Breast epithelium (tissue), 3 donors: ENCODE results near the gene CPEB4.

Experiments
- POLR2A ChIP-seq: fragments of 450-650 bp; IDR thresholded peaks from one replicate; pipeline ENCODE4 v1.6.1; 2016; ENCODE audit warnings: antibody characterized with exemption, mild to moderate bottlenecking, moderate library complexity
- TF ChIP-seq, protein P1 (sequence below), 3 donors: fragments of 450-650 bp; IDR thresholded peaks; one replicate each; pipeline ENCODE4 v1.5.1; 2016 to 2017; ENCODE audit warnings: antibody characterized with exemption in 3 of 3, mild to moderate bottlenecking in 3 of 3, moderate library complexity in 3 of 3

DNA sequence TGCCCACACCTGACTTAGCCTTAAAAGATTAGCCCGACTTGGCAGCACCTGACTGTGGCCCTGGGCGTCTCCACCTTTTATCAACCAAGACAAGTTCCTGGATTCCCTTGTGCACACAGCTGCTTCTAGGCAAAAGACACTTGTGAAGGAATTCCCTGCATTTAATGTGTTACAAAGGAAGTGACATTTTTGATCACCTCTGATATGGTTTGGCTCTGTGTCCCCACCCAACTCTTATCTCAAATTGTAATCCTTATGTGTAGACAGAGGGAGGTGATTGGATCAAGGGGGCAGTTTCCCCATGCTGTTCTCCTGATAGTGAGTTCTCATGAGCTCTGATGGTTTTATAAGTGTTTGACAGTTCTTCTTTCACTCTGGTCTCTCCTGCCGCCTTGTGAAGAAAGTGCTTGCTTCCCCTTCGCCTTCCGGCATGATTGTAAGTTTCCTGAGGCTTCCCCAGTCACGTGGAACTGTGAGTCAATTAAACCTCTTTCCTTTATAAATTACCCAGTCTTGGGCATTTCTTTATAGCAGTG is 2.6 kb upstream of the CPEB4 start:
- TF ChIP-seq, protein P1, sequence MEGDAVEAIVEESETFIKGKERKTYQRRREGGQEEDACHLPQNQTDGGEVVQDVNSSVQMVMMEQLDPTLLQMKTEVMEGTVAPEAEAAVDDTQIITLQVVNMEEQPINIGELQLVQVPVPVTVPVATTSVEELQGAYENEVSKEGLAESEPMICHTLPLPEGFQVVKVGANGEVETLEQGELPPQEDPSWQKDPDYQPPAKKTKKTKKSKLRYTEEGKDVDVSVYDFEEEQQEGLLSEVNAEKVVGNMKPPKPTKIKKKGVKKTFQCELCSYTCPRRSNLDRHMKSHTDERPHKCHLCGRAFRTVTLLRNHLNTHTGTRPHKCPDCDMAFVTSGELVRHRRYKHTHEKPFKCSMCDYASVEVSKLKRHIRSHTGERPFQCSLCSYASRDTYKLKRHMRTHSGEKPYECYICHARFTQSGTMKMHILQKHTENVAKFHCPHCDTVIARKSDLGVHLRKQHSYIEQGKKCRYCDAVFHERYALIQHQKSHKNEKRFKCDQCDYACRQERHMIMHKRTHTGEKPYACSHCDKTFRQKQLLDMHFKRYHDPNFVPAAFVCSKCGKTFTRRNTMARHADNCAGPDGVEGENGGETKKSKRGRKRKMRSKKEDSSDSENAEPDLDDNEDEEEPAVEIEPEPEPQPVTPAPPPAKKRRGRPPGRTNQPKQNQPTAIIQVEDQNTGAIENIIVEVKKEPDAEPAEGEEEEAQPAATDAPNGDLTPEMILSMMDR (IDR thresholded peaks at IDR 0.05) = no peak
- TF ChIP-seq POLR2A = no peak
